GM19240 (cell line): ENCODE measurements around the gene FOXN3.

Source experiments
- DNase-seq: peaks from one replicate; pipeline ENCODE4 v3.0.0; 2011; ENCODE audit warnings: low spot score; ENCODE audit not compliant: insufficient read length

The FOXN3 gene

GRCh38 chr14:89339579-89339978 is 77.5 kb downstream of the FOXN3 start:
- no peak for DNase-seq

GRCh38 chr14:89339158-89339557 is 77.9 kb downstream of the FOXN3 start:
- no peak for DNase-seq

GRCh38 chr14:89336338-89336737 is 80.7 kb downstream of the FOXN3 start:
- DNase-seq = no peak

- no peak for DNase-seq
Observed at GRCh38 chr14:89332031-89332430, 85.0 kb downstream of the FOXN3 start.

GRCh38 chr14:89331398-89331797 is 85.6 kb downstream of the FOXN3 start:
- no peak for DNase-seq

GRCh38 chr14:89330236-89331002 is 86.6 kb downstream of the FOXN3 start:
- no peak for DNase-seq

GRCh38 chr14:89327771-89328212 is 89.2 kb downstream of the FOXN3 start:
- DNase-seq = no peak

- no peak for DNase-seq
Observed at GRCh38 chr14:89325959-89326358, 91.1 kb downstream of the FOXN3 start.

GRCh38 chr14:89325299-89325883 is 91.6 kb downstream of the FOXN3 start:
- DNase-seq = no peak

- no peak for DNase-seq
Observed at GRCh38 chr14:89324501-89325298, 92.3 kb downstream of the FOXN3 start.

- no peak for DNase-seq
Observed at GRCh38 chr14:89320381-89321000, 96.5 kb downstream of the FOXN3 start.

GRCh38 chr14:89319687-89320086 is 97.3 kb downstream of the FOXN3 start:
- no peak for DNase-seq

GRCh38 chr14:89317051-89317691 is 99.9 kb downstream of the FOXN3 start:
- DNase-seq = no peak

GRCh38 chr14:89315493-89316470 is 101.3 kb downstream of the FOXN3 start:
- DNase-seq = no peak

- DNase-seq = no peak
Observed at GRCh38 chr14:89314274-89314673, 102.8 kb downstream of the FOXN3 start.

GRCh38 chr14:89312932-89313331 is 104.1 kb downstream of the FOXN3 start:
- DNase-seq = no peak

GRCh38 chr14:89310211-89310610 is 106.8 kb downstream of the FOXN3 start:
- no peak for DNase-seq

- DNase-seq = no peak
Observed at GRCh38 chr14:89309670-89310177, 107.3 kb downstream of the FOXN3 start.

GRCh38 chr14:89308232-89308959 is 108.6 kb downstream of the FOXN3 start:
- no peak for DNase-seq
